HL-60 (cell line): ENCODE results near the gene GJA1.

Experiments
- DNase-seq, 2 experiments: peaks; one replicate each; pipeline ENCODE4 v3.0.0-alpha.2; 2010 to 2020; ENCODE audit warnings: low read depth in 1 of 2, low spot score in 1 of 2
- H3K27ac ChIP-seq: fragments of 250-450 bp; sonication (Bioruptor Pico); replicated peaks from 2 replicates; pipeline ENCODE4 v1.5.1; 2020; ENCODE audit warnings: mild to moderate bottlenecking, moderate library complexity
- H3K27me3 ChIP-seq: fragments of 250-450 bp; sonication (Bioruptor Pico); 2 replicates; pipeline ENCODE4 v1.5.1; 2021; ENCODE audit warnings: mild to moderate bottlenecking, moderate library complexity; ENCODE audit not compliant: insufficient read depth, poor library complexity, severe bottlenecking
- H3K4me3 ChIP-seq: replicated peaks from 2 replicates; pipeline ENCODE4 v1.5.1; 2011; ENCODE audit warnings: mild to moderate bottlenecking, control low read depth, low read length; ENCODE audit not compliant: insufficient read depth
- GABPA ChIP-seq: IDR thresholded peaks from 2 replicates; pipeline ENCODE4 v1.6.1; 2012; ENCODE audit warnings: low read depth
- POLR2AphosphoS5 ChIP-seq: IDR thresholded peaks from 2 replicates; pipeline ENCODE4 v1.6.1; 2012; ENCODE audit warnings: low read depth
- SPI1 ChIP-seq: IDR thresholded peaks from 2 replicates; pipeline ENCODE4 v1.6.1; 2012; ENCODE audit warnings: low read depth, mild to moderate bottlenecking, borderline replicate concordance
- TF ChIP-seq, protein P1 (sequence below): IDR thresholded peaks from one replicate; pipeline ENCODE4 v1.5.1; 2011; ENCODE audit warnings: low read length, control low read depth, inconsistent platforms; ENCODE audit not compliant: insufficient read depth
- TF ChIP-seq, protein P2 (sequence below): IDR thresholded peaks from 2 replicates; pipeline ENCODE4 v1.6.1; 2012; ENCODE audit warnings: low read depth; ENCODE audit not compliant: insufficient replicate concordance

Gene GJA1

DNA sequence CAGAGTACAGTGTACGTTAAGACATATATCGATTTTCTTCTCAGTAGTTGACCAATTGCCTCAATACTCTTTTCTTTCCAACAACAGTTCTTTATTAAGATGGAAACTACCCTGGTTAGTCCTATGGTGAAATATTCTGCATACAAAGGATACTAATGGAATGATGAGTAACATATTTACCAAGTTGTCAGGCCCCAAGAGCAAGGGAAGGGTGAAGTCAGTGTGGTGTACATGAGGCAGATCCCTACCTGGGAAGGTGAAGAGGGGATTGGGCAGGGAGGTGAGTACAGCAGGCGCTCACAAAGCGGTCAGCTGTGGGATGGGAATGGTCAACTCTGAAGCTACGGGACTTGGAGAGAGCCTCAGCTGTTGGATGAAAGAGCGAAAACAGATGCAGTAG lies 29.7 kb downstream of the GJA1 start:
- Histone ChIP-seq H3K4me3 (no peak overlapping the region), H3K27me3 (no peaks in the 10 kb centered on the region), H3K27ac (no peak overlapping the region)
- DNase-seq, result no peak
- TF ChIP-seq GABPA (no peak), POLR2AphosphoS5 (no peak), SPI1 (no peak)
- TF ChIP-seq, protein P1, sequence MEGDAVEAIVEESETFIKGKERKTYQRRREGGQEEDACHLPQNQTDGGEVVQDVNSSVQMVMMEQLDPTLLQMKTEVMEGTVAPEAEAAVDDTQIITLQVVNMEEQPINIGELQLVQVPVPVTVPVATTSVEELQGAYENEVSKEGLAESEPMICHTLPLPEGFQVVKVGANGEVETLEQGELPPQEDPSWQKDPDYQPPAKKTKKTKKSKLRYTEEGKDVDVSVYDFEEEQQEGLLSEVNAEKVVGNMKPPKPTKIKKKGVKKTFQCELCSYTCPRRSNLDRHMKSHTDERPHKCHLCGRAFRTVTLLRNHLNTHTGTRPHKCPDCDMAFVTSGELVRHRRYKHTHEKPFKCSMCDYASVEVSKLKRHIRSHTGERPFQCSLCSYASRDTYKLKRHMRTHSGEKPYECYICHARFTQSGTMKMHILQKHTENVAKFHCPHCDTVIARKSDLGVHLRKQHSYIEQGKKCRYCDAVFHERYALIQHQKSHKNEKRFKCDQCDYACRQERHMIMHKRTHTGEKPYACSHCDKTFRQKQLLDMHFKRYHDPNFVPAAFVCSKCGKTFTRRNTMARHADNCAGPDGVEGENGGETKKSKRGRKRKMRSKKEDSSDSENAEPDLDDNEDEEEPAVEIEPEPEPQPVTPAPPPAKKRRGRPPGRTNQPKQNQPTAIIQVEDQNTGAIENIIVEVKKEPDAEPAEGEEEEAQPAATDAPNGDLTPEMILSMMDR, result no peak
- TF ChIP-seq, protein P2, sequence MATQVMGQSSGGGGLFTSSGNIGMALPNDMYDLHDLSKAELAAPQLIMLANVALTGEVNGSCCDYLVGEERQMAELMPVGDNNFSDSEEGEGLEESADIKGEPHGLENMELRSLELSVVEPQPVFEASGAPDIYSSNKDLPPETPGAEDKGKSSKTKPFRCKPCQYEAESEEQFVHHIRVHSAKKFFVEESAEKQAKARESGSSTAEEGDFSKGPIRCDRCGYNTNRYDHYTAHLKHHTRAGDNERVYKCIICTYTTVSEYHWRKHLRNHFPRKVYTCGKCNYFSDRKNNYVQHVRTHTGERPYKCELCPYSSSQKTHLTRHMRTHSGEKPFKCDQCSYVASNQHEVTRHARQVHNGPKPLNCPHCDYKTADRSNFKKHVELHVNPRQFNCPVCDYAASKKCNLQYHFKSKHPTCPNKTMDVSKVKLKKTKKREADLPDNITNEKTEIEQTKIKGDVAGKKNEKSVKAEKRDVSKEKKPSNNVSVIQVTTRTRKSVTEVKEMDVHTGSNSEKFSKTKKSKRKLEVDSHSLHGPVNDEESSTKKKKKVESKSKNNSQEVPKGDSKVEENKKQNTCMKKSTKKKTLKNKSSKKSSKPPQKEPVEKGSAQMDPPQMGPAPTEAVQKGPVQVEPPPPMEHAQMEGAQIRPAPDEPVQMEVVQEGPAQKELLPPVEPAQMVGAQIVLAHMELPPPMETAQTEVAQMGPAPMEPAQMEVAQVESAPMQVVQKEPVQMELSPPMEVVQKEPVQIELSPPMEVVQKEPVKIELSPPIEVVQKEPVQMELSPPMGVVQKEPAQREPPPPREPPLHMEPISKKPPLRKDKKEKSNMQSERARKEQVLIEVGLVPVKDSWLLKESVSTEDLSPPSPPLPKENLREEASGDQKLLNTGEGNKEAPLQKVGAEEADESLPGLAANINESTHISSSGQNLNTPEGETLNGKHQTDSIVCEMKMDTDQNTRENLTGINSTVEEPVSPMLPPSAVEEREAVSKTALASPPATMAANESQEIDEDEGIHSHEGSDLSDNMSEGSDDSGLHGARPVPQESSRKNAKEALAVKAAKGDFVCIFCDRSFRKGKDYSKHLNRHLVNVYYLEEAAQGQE, result no peak

DNA sequence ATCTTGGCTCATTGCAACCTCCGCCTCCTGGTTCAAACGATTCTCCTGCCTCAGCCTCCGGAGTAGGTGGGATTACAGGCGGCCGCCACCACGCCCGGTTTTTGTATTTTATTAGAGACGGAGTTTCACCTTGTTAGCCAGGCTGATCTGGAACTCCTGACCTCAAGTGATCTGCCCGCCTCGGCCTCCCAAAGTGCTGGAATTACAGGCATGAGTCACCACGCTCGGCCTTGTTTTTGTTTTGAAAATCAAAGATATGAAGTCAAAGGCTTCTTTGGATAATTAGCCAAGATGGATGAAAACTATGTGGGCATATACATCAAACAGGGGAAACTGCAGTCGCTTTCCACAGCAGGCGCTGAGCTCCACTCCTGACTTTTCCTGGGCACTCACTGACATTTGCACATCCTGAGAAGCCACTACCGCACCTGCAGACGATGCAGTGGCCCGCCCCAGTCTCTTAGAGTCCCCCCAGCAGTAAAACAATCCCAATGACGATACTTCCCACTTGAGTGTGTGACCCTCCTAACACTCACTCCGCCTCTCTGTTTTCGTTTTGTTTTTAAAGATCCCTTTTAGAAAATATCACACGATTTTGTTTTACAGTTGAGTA lies 44.1 kb downstream of the GJA1 start:
- no peak for DNase-seq
- Histone ChIP-seq H3K27ac (no peak overlapping the region), H3K27me3 (no peaks in the 10 kb centered on the region), H3K4me3 (no peak overlapping the region)
- TF ChIP-seq POLR2AphosphoS5, result no peak
- TF ChIP-seq GABPA, result no peak

GRCh38 chr6:121480099-121480713 lies 44.8 kb downstream of the GJA1 start:
- no peak for DNase-seq
- Histone ChIP-seq H3K4me3 (no peak overlapping the region), H3K27ac (no peak overlapping the region), H3K27me3 (no peaks in the 10 kb centered on the region)
- TF ChIP-seq, protein P2, result no peak
- TF ChIP-seq GABPA (no peak), POLR2AphosphoS5 (no peak)

DNA sequence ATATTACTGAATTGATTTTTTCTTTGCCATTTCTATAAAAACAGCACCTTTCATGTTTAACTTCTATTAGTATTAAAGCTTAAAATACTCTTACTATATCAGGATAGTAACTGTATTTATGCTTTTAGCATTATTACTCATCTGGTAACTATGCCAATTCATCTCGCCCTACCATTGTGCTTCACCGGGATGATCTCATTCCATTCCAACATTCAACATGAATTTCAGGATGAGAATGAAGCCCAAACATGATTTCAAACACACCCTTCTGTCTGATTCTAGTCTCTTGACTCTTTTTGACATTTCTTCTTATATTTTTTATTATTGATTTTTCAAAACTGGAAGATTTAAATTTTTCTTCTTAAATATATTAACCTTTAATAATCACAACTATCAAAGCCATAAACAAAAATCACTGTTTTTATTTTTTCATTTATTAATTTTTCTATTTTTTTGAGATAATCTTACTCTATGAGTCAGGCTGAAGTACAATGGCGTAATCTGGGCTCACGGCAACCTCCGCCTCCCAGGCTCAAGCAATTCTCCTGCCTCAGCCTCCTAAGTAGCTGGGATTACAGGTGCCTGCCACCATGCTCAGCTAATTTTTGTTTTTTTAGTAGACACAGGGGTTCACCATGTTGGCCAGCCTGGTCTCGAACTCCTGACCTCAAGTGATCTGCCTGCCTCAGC lies 46.7 kb downstream of the GJA1 start:
- TF ChIP-seq SPI1, result no peak
- TF ChIP-seq, protein P1, result no peak
- TF ChIP-seq POLR2AphosphoS5, result no peak
- TF ChIP-seq, protein P2, result no peak
- no peak for TF ChIP-seq GABPA
- Histone ChIP-seq H3K27ac (no peak overlapping the region), H3K27me3 (no peaks in the 10 kb centered on the region), H3K4me3 (no peak overlapping the region)
- DNase-seq, result no peak
